Stimulated activated CD8-positive, alpha-beta memory T cell treated with anti-CD3 and anti-CD28 coated beads, Interleukin-4, amount 100 ng/mL, for 24 hours (primary cell): Measurements from ENCODE around the gene C10orf62.
A peak's percentile ranks its signal among the peaks of the same experiment; 100 is the strongest.
"Not testable (repeated sequence)": the region's sequence is repeated elsewhere in the genome, so short reads cannot be mapped to it uniquely, and the experiment has no call there.

Source experiments
- DNase-seq: peaks from one replicate; pipeline ENCODE4 v3.0.0-alpha.2; 2020; ENCODE audit warnings: low read depth

C10orf62 gene

DNA sequence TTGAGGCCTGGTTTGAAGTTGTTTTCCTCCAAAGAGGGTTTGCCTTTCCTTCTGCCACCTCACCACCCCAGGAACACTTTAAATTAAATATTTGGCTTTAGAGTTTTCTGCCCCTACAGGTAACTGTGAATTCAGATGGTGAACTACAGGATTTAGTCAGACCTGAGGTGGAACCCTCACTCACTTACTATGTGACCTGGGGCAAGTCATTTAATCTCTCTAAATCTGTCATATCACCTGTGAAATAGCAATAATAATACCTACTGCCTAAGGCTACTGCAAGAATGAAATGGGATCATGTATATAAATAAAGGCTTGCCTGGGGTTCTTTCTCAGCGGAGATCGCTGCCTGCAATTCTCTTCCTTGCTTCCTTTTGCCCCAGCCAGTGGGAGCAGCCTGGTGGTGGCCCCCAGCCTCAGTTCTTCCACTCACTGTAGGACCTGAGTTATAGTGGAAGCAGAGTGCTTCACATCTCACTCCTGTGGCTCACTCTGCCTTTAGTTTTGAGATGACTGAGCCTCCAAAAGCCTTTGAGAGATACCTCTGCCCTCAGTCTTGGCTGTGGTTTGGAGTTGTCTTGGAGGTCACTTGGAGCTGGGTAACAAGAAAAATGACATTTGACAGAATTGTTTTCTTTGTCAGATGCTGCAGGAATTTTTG, 23.1 kb upstream of the C10orf62 start:
- DNase-seq: no peak

DNA sequence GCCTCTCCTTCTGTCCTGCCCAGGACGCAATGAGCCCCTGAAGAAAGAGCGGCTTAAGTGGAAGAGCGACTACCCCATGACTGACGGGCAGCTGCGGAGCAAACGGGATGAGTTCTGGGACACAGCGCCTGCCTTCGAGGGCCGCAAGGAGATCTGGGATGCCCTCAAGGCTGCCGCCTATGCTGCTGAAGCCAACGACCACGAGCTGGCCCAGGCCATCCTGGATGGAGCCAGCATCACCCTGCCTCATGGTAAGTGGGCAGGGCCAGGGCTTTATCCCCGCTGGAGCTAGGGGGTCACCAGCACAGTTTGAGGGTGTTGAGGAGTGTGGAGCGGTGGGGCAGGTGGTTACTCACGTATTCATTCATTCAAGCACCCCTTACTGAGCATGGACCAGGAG, 21.6 kb upstream of the C10orf62 start:
- DNase-seq: no peak

DNA sequence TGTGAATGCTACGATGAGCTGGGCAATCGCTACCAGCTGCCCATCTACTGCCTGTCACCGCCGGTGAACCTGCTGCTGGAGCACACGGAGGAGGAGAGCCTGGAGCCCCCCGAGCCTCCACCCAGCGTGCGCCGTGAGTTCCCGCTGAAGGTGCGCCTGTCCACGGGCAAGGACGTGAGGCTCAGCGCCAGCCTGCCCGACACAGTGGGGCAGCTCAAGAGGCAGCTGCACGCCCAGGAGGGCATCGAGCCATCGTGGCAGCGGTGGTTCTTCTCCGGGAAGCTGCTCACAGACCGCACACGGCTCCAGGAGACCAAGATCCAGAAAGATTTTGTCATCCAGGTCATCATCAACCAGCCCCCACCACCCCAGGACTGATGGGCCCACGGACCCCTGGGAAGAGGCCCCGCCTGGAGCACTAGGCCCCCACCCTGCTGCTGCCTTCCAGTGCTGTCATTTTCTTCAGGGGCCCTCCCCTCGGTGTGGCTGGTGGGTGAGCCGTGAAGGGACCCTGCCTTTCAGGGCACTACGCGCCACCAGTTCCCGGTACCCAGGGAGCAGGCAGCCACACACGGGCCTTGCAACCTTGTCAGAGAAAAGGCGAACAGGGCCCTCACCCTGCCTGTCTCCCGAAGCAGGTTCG, 19.3 kb upstream of the C10orf62 start:
- DNase-seq: no peak

DNA sequence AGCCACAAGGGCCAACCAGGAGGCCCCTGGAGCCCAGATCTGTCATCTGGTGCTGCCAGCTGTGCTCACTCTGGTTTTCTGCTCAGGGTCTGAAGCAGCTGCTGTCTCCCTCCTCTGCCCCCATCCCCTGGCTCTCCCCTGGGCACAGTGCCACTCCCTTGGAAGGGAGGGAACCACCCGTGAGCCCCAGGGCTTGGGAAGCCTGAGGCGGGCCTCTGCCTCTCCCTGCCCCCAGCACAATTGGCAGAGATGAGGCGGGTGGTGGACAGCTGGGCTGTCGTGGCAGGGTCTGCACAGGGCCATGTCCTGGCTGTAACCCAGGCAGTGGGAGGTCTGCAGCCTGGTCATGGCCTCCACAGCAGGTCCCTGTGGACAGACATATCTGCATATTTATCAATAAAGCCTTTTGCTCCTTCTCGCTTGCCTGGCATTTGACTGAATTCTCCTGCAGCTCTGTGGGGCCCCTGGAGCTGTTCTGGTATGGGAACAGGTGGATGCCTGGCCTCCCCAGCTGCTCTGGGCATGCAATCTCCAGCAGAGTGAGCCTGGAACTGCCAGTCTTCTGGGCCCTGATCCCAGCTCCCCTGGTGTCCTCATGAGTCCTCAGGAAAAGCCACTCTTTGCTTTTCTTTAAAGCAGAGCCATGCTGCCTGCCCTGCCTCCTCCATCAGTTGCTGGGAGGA, 18.6 kb upstream of the C10orf62 start:
- no peak for DNase-seq

DNA sequence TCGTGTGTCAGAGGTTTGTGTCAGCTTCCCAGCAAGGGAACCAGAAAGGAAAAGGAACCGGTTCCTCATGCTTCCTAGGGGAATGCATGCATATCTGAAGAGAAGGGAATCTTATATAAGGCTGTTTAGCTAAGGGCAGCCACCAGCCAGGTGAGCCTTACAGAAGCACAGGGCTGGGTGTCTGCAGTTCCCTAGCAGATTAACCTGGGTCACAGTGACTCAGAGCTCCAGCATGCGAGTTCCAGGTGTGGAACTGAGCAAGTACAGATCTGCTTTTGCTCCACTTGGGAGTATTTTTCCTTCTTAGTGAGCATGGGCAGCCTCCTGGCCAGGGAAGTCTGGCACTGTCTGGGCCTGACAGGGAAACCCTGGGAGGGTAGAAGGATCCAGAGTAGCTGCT, 17.9 kb upstream of the C10orf62 start:
- no peak for DNase-seq

DNA sequence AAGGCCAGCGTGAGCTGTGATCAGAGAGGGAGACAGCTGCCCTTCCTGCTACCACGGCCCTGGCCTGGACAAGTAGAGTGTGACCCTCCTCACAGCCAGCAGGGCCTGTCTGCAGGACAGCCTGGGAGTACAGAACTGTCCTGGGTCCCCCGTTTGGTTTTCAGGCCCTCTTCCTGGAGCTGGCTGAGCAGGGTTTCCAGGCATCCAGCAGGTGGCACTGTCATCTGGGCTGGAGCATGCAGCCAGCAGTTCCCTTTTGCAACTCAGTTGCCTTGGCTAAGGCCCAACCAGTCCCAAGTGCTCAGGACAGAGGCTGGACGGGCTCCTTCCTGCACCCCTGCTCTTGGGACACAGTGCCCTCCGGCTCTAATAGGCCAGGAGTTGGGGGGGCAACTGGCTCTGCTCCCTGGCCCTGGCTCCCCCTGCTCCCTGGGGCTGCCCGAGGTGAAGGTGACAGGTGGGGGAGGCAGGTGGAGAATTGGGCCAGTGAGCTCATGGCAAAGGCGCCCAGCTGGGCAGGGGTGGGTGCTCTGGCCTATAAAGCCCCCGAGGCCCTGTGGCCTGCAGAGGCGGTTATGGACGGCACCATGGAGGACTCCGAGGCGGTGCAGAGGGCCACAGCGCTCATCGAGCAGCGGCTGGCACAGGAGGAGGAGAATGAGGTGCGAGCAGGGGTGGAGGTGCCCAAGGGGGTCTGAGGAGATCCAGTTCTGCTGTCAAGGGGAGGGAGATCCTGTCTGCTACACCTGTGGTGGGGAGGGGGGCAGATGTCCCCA, 17.1 kb upstream of the C10orf62 start, which contains the start of gene ANKRD2:
Gene ANKRD2 (plus strand): TSS at position 566 of the 776 bp plus-strand sequence. CDS start 10 bp downstream, at position 576.
- DNase-seq: peak; percentile 29

DNA sequence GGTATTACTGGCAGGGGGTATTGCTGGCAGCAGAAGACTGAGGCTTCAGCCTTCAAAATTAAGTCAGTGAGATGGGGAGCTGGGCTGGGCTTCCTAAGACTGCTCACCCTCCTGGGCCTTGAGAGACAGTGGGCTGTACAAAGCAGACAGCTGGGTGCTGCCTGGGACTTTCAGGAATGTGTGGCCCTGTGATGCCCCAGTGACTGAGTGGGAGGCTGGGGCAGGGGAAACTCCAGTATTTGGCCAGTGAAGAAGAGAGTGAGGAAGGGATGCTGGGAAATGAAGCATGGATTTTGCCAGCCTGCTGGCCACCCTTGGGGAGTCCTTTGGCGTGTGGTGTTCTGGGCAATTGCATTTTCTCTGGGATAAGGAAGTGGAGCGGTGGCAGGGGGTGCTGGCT, 16.5 kb upstream of the C10orf62 start:
- no peak for DNase-seq

DNA sequence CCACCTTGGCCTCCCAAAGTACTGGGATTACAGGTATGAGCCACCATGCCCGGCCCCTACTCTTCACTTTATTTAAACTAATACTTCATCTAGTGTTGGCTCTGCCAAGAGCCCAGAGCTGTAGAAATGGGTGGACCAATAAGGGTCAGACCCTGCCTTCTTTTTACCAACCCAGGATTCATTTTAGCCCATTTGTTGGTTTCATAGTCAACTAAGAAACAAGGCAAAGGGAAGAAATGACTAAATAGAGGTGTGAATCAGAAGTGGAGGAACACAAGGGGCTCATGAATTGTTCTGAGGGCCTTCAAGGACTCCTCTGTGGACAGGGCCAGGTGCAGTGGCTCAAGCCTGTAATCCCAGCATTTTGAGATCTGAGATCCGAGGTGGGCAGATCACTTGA, 15.8 kb upstream of the C10orf62 start:
- no peak for DNase-seq

DNA sequence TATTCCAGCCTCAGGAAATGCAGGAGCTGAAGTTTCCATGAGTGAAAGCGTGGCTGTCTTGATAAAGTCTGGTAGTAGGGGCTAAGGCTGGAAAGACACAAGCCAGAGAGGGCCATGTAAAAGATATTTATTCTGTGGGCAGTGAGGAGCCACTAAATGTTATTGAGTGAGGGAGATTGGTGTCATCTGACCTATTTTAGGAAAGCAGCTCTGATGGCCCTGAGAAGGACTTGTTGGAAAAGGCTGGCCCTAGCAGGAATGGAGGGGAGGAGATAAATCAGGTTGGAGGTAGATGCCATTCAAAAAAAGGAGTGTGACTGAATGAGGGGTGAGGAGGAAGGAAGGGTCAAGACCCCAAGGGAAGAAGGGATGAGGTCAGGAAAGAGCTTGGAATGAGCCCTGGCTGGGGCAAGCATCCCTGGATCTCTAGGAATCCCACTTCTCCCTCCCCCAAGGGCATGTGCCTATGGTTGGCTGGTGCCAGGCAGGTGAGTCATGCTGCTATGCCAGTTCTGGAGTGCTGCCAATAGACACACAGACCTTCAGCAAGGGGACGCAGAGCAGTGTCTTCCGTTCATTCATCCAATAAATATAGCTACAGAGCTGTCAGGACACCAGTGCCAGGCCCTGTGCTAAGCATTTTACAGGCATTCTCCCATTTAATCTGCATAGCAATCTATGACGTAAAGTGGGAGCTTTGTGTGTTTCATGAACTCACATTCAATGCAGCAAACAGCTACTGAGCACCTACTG, 15.0 kb upstream of the C10orf62 start:
- no peak for DNase-seq

DNA sequence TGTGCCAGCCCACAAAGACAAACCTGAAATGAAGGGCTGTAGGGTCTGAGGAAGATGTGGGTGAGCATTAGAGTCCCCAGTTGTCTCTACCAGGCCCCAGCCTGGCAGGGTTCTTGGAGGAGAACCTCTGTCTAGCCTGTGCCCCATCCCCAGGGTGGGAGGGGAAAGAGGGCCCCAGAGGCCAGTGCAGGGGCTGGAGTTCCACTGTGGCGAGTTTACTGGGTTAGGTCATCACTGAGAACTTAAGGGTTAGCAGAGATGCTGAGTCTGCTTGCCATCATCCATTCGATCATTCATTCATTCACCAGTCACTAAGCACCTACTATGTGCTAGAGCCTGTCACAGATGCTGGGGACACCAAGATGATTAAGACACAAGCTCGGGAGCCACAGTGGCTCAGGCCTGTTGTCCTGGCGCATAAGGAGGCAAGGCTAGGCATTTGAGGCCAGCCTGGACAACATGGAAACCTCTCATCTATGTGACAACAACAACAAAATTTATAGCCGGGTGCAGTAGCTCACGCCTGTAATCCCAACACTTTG, 14.3 kb upstream of the C10orf62 start:
- DNase-seq: no peak

DNA sequence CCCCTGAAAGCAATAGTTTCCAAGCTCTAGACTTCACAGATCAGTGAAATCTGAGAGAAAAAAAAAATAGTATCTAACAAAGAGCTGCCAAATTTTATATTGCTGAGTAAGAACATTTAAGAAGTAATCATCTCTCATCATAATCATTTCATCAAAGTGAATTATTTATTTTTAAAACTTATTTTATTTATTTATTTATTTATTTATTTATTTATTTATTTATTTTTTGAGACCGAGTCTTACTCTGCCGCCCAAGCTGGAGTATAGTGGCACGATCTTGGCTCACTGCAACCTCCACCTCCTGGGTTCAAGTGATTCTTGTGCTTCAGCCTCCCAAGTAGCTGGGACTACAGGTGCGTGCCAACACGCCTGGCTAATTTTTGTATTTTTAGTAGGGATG, 13.0 kb upstream of the C10orf62 start:
- DNase-seq: not testable (repeated sequence)

DNA sequence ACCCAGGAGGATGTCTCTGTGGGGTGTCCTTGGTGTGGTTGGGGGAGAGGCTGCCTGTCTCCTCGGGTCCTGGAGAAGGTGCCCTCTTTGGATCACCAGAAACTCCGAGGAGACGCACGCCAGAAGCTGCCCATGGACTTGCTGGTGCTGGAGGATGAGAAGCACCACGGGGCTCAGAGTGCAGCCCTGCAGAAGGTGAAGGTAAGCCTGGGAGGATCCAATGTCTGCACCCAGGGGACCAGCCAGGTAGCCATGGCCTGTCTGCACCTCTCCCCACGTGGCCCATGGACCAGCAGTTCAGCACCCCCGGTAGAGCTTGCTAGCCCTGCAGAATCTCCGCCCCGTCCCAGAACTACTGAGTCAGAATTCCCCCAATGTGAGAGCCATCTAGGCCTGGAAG, 11.8 kb upstream of the C10orf62 start:
- no peak for DNase-seq

DNA sequence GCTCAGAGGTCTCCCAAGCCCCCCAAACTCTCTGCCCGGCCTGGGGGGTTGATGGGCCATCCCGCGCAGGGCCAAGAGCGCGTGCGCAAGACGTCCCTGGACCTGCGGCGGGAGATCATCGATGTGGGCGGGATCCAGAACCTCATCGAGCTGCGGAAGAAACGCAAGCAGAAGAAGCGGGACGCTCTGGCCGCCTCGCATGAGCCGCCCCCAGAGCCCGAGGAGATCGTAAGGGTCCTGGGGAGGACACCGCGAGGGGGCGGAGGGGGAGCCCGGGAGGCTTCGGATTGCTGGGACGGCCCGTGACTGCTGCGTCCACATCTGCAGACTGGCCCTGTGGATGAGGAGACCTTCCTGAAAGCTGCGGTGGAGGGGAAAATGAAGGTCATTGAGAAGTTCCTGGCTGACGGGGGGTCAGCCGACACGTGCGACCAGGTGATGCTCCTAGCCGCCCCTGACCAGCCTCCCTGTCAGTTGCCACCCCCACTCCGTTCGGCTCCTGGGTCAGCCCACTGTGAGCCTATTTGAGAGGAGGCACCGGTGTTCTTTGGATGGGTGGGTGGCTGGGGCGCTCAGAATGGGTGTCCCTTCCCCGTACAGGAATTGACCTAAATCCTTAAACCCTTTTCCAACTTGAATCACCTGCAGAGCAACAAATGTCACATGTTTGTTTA, 11.2 kb upstream of the C10orf62 start:
- no peak for DNase-seq

DNA sequence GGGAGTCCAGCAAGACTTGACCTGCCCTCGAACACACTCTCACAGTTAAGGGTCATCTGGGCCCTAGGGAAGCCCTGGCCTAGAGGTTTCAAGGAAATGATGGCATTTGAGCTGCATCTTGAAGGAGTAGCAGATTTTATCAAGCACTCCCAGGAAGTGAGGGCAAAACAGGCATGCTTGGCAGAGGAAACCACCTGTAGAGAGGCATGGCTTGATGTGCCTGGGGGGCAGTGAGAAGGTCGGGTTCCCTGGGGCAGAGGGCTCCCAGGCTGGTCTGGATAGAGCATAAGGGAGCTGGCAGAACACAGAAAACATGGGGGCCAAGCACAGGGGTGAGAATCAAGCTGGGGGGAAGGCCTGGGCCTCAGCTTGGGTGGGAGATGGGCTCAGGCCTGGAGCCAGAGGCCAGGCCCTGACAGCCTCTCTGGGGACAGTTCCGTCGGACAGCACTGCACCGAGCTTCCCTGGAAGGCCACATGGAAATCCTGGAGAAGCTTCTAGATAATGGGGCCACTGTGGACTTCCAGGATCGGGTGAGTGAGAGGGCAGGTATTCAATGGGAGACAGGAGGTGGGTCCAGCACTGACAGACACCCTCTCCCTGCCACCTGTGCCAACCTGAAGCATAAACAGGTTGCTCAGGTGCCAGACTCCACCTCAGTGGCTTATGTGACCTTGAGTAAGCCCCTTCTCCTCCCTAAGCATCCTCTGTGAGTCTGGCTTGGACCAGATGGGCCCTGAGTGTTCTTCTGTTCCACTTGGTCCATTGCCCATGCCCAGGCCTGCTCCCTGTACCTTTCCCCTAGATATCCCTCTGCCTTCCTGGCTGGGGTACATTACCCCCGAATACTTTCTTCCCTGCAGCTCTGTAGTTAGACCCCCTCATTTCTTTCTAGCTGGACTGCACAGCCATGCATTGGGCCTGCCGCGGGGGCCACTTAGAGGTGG, 8.8 kb upstream of the C10orf62 start:
- DNase-seq: no peak

DNA sequence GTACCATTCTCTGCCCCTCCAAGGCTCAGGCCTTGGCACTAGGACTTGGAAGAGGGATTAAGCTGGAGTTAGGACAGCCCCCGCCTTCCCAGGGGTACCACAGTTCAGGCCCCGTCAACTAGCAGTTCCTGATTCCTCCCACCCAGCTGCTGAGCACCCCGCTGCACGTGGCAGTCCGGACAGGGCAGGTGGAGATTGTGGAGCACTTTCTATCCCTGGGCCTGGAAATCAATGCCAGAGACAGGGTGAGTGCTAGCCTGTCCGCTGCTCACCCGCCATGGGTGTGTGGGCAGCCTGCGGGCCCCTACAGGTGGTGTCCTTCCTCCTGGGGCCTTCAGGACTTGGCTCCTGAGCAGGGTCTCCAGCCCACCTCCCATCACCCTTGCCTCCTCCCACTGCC, 7.4 kb upstream of the C10orf62 start:
- DNase-seq: no peak

DNA sequence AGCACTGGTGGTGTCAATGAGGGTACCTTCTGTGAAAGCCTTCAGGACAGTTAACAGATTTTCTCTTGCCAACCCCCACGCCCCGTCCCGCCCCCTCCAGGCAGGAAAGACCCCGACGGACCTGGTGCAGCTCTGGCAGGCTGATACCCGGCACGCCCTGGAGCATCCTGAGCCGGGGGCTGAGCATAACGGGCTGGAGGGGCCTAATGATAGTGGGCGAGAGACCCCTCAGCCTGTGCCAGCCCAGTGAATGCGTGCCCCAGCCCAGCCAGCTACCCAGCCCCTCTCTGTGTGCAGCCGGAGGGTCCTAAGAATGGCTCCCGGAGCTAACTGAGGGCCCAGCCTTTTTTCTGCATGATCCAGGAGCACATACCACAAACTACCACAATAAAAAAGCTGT, 6.0 kb upstream of the C10orf62 start:
- no peak for DNase-seq

DNA sequence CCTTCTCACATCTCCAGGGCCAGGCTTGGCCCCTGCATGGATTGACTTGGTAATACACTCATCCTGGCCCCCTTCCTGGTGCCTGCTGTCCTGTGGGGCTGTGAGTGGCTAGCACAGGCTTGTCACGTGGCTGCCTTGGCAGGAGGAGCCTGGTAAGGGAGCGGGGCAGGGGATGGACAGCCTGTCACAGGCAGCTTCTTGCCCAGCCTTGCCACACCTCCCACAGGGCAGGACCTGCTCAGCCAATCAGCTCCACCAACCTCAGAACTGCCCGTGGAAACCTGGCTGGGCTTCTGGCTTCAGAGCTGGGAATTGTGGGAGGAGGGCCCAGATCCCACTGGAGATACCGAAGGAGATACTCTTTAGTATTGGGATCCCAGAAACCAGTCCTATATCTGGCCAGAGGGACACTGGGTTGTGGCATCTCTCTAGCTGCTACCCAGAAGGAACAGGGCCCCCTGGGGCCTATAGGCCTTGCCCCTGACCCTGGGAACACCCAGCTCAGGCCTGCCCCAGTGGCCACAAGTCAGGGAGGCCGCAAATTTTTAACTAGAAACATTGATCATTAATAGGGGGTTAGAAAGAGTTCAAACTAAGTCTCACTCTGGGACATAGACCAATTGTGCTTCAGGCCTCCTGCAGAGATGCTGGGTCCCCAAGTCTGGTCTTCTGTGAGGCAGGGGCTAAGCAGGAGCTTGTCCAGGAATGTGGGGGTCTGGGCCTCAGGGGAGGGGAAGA, 5.3 kb upstream of the C10orf62 start, which contains the start of gene HOGA1:
Gene HOGA1 (plus strand): TSS at position 330 of the 738 bp plus-strand sequence. CDS start 315 bp downstream, at position 645.
- DNase-seq: no peak

DNA sequence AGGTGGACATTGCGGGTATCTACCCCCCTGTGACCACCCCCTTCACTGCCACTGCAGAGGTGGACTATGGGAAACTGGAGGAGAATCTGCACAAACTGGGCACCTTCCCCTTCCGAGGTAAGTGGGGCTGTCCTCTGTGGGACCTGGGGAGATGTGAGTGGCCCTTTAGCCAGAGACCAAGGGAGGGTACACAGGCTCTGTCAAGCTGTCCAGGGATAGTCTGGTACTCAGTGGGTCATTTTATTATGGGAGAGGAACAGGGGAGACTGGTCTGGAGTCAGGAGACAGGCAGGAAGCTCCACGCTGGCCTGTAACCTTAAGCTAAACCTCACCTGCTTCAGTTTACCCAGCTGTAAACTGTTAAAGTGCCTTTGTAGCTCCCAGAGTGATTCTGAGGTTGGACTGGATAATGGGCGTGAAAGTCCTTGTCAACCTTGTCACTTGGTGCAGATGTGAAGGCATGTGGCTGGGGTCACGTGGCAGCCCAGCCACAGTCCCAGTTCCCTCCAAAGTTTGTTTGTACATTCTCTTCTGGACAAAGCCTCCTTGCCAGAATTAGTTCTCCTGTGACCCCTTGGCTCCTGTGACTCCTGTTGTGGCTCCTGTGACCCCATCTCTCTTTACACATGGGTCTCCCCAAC, 4.6 kb upstream of the C10orf62 start:
- DNase-seq: no peak

DNA sequence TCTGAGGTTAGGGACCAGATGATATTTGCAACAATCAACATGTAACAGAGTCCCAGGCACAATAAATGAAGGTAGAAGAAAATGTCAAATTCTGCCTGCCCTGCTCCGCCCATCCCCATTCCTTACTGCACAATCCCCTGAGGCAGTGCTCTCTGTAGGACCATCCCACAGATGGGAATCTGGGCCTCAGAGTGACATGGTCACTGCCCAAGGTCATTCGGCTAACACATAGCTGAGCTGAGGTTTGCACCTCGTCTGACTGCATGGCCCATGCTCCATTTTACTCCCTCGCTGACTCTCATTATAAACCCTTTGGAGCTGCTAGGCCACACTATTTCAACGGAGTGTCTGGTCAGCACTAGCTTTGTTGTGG, 4.1 kb upstream of the C10orf62 start:
- no peak for DNase-seq
